Liver (tissue), 9 donors: ENCODE data around the gene DNAJC2. TPM values are rescaled to one million over a fixed set of nuclear protein-coding genes. Genes with fewer than 3 reads are reported as not detected.

Source experiments
- DNase-seq: peaks from one replicate; pipeline ENCODE4 v3.0.0-alpha.2; 2017; ENCODE audit warnings: low spot score
- H3K27ac ChIP-seq, 2 donors: one replicate each; pipeline ENCODE4 v1.7.0; 2013; ENCODE audit warnings: inconsistent platforms in 2 of 2, low read length in 2 of 2, control low read depth in 1 of 2, low read depth in 1 of 2, mild to moderate bottlenecking in 1 of 2
- H3K27me3 ChIP-seq, 4 donors: one replicate each; pipeline versions ENCODE4 v1.6.1 to v1.7.0; 2013; ENCODE audit warnings: low read length in 3 of 4, inconsistent platforms in 1 of 4, mild to moderate bottlenecking in 1 of 4, moderate library complexity in 1 of 4; ENCODE audit not compliant: control insufficient read depth in 4 of 4, insufficient read depth in 4 of 4
- H3K36me3 ChIP-seq, 4 donors: one replicate each; pipeline versions ENCODE4 v1.6.1 to v1.7.0; 2013; ENCODE audit warnings: low read length in 3 of 4, mild to moderate bottlenecking in 3 of 4, low read depth in 1 of 4, moderate library complexity in 1 of 4; ENCODE audit not compliant: control insufficient read depth in 4 of 4, insufficient read depth in 3 of 4
- H3K4me1 ChIP-seq, 4 donors: one replicate each; pipeline versions ENCODE4 v1.6.1 to v1.7.0; 2013; ENCODE audit warnings: low read length in 3 of 4, mild to moderate bottlenecking in 3 of 4, moderate library complexity in 1 of 4; ENCODE audit not compliant: control insufficient read depth in 4 of 4, insufficient read depth in 4 of 4
- H3K4me3 ChIP-seq, 3 donors: one replicate each; pipeline versions ENCODE4 v1.6.1 to v1.7.0; 2013; ENCODE audit warnings: low read length in 3 of 3, control low read depth in 1 of 3, low read depth in 1 of 3, mild to moderate bottlenecking in 1 of 3
- H3K9ac ChIP-seq, 2 donors: one replicate each; pipeline ENCODE4 v1.7.0; 2013; ENCODE audit warnings: low read length in 2 of 2, mild to moderate bottlenecking in 2 of 2, moderate library complexity in 2 of 2, control low read depth in 1 of 2, low read depth in 1 of 2
- H3K9me3 ChIP-seq, 4 donors: one replicate each; pipeline versions ENCODE4 v1.6.1 to v1.7.0; 2013; ENCODE audit warnings: low read length in 3 of 4; ENCODE audit not compliant: control insufficient read depth in 4 of 4
- ATF3 ChIP-seq: IDR thresholded peaks from 2 replicates; pipeline ENCODE4 v1.6.1; 2016; ENCODE audit warnings: antibody characterized with exemption
- EGR1 ChIP-seq, 2 donors: IDR thresholded peaks; 2 replicates each; pipeline ENCODE4 v1.6.1; 2016 to 2018; ENCODE audit warnings: antibody characterized with exemption in 2 of 2, low read depth in 2 of 2
- FOXA1 ChIP-seq: IDR thresholded peaks from 2 replicates; pipeline ENCODE4 v1.6.1; 2016; ENCODE audit warnings: antibody characterized with exemption
- FOXA2 ChIP-seq: IDR thresholded peaks from 2 replicates; pipeline ENCODE4 v1.6.1; 2016; ENCODE audit warnings: antibody characterized with exemption
- HNF4A ChIP-seq, 2 donors: conservative IDR thresholded peaks; 2 replicates each; pipeline ENCODE4 v1.6.1; 2016; ENCODE audit warnings: antibody characterized with exemption in 2 of 2, mild to moderate bottlenecking in 2 of 2
- HNF4G ChIP-seq: IDR thresholded peaks from 2 replicates; pipeline ENCODE4 v1.6.1; 2016; ENCODE audit warnings: antibody characterized with exemption
- JUND ChIP-seq, 2 donors: IDR thresholded peaks; 2 replicates each; pipeline ENCODE4 v1.6.1; 2016; ENCODE audit warnings: antibody characterized with exemption in 2 of 2
- MAX ChIP-seq: IDR thresholded peaks from 2 replicates; pipeline ENCODE4 v1.6.1; 2016; ENCODE audit warnings: antibody characterized with exemption
- NR2F2 ChIP-seq: IDR thresholded peaks from 2 replicates; pipeline ENCODE4 v1.6.1; 2016; ENCODE audit warnings: antibody characterized with exemption
- RAD21 ChIP-seq, 2 donors: IDR thresholded peaks; 2 replicates each; pipeline ENCODE4 v1.6.1; 2016; ENCODE audit warnings: antibody characterized with exemption in 2 of 2, mild to moderate bottlenecking in 2 of 2
- RXRA ChIP-seq, 2 donors: IDR thresholded peaks; 2 replicates each; pipeline ENCODE4 v1.6.1; 2017 to 2018; ENCODE audit warnings: antibody characterized with exemption in 2 of 2, mild to moderate bottlenecking in 1 of 2
- SP1 ChIP-seq: IDR thresholded peaks from 2 replicates; pipeline ENCODE4 v1.6.1; 2018; ENCODE audit warnings: antibody characterized with exemption, mild to moderate bottlenecking
- TAF1 ChIP-seq: conservative IDR thresholded peaks from 2 replicates; pipeline ENCODE4 v1.6.1; 2016; ENCODE audit warnings: antibody characterized with exemption, mild to moderate bottlenecking
- YY1 ChIP-seq: IDR thresholded peaks from 2 replicates; pipeline ENCODE4 v1.6.1; 2016; ENCODE audit warnings: antibody characterized with exemption, mild to moderate bottlenecking
- WGBS: extraction: QIAGEN DNeasy Blood & Tissue Kit; methylation state at CpG from one replicate; pipeline ENCODE4 v1.1.7; 2013; 5-methylcytosine and 5-hydroxymethylcytosine counted together
- polyA plus RNA-seq, 2 donors: library from polyadenylated mRNA; stranded (reverse) in 1 of 2; unstranded in 1 of 2; fragments of 200-250 nt in 1 of 2; fragments of >200 nt in 1 of 2; fragmentation: Nextera tagmentation in 1 of 2; extraction: Ambion mirVana in 1 of 2; gene quantifications; one replicate each; pipeline versions ENCODE4 v1.2.1 to v1.2.3, GENCODE V29; 2013 to 2015
- total RNA-seq, 2 donors: library from RNA; depleted of rRNA; stranded (reverse); fragments of >200 nt; gene quantifications; one replicate each; pipeline ENCODE4 v1.2.3, GENCODE V29; 2014
- TF ChIP-seq, protein P1 (sequence below): IDR thresholded peaks from 2 replicates; pipeline ENCODE4 v1.6.1; 2016; ENCODE audit warnings: antibody characterized with exemption, mild to moderate bottlenecking
- TF ChIP-seq, protein P2 (sequence below): IDR thresholded peaks from 2 replicates; pipeline ENCODE4 v1.6.1; 2016; ENCODE audit warnings: antibody characterized with exemption
- donor health status: healthy.
- donor health status: healthy.
- donor health status: healthy.
- donor health status: healthy.
- donor health status: healthy.

The DNAJC2 gene
- total and polyA plus RNA-seq, 4 donors: 7.5 to 19.6 (median 11.0) TPM

- no peak overlapping the region for H3K4me3 ChIP-seq
- no peak overlapping the region for H3K9ac ChIP-seq
- H3K4me1 ChIP-seq: no peaks in the 10 kb centered on the region
- TF ChIP-seq, protein P1, sequence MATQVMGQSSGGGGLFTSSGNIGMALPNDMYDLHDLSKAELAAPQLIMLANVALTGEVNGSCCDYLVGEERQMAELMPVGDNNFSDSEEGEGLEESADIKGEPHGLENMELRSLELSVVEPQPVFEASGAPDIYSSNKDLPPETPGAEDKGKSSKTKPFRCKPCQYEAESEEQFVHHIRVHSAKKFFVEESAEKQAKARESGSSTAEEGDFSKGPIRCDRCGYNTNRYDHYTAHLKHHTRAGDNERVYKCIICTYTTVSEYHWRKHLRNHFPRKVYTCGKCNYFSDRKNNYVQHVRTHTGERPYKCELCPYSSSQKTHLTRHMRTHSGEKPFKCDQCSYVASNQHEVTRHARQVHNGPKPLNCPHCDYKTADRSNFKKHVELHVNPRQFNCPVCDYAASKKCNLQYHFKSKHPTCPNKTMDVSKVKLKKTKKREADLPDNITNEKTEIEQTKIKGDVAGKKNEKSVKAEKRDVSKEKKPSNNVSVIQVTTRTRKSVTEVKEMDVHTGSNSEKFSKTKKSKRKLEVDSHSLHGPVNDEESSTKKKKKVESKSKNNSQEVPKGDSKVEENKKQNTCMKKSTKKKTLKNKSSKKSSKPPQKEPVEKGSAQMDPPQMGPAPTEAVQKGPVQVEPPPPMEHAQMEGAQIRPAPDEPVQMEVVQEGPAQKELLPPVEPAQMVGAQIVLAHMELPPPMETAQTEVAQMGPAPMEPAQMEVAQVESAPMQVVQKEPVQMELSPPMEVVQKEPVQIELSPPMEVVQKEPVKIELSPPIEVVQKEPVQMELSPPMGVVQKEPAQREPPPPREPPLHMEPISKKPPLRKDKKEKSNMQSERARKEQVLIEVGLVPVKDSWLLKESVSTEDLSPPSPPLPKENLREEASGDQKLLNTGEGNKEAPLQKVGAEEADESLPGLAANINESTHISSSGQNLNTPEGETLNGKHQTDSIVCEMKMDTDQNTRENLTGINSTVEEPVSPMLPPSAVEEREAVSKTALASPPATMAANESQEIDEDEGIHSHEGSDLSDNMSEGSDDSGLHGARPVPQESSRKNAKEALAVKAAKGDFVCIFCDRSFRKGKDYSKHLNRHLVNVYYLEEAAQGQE: no peak
- TF ChIP-seq HNF4G: no peak
- TF ChIP-seq HNF4A (conservative IDR thresholded peaks at IDR 0.05): no peak
- no peak for TF ChIP-seq FOXA1
- no peak for TF ChIP-seq NR2F2
- TF ChIP-seq RAD21 (IDR thresholded peaks at IDR 0.05): no peak
- TF ChIP-seq YY1: no peak
- no peak for TF ChIP-seq RXRA (IDR thresholded peaks at IDR 0.05)
- TF ChIP-seq MAX: no peak
- TF ChIP-seq EGR1 (IDR thresholded peaks at IDR 0.05; ENCODE audit: low read depth in 2 of 2): no peak
- no peak for TF ChIP-seq JUND (IDR thresholded peaks at IDR 0.05)
- no peak for TF ChIP-seq TAF1
- TF ChIP-seq SP1: no peak
- TF ChIP-seq ATF3: no peak
- H3K27me3 ChIP-seq: no peaks in the 10 kb centered on the region
- peaks cover 6 to 45% (median 42%) of the 10 kb centered on the region in 4 donors for H3K36me3 ChIP-seq
- 94% methylated on average over 8 of the region's 8 CpGs for WGBS
- no peaks in the 10 kb centered on the region for H3K9me3 ChIP-seq
- DNase-seq: no peak
- H3K27ac ChIP-seq: no peak overlapping the region
These were observed 18.8 kb downstream of the DNAJC2 start for GRCh38 chr7:103325744-103326143.

GRCh38 chr7:103317009-103317408 is 27.6 kb downstream of the DNAJC2 start:
- DNase-seq: no peak
- no peak overlapping the region for H3K4me3 ChIP-seq
- peaks cover 16 to 76% (median 69%) of the 10 kb centered on the region in 4 donors for H3K36me3 ChIP-seq
- peaks cover 0 to 1% (median 0%) of the 10 kb centered on the region in 4 donors for H3K4me1 ChIP-seq
- no peak overlapping the region for H3K27ac ChIP-seq
- H3K27me3 ChIP-seq: no peaks in the 10 kb centered on the region
- no peaks in the 10 kb centered on the region for H3K9me3 ChIP-seq
- TF ChIP-seq RXRA (IDR thresholded peaks at IDR 0.05) (no peak), FOXA1 (no peak), FOXA2 (no peak), JUND (IDR thresholded peaks at IDR 0.05) (no peak), TAF1 (no peak), HNF4A (conservative IDR thresholded peaks at IDR 0.05) (no peak)
- TF ChIP-seq, protein P2, sequence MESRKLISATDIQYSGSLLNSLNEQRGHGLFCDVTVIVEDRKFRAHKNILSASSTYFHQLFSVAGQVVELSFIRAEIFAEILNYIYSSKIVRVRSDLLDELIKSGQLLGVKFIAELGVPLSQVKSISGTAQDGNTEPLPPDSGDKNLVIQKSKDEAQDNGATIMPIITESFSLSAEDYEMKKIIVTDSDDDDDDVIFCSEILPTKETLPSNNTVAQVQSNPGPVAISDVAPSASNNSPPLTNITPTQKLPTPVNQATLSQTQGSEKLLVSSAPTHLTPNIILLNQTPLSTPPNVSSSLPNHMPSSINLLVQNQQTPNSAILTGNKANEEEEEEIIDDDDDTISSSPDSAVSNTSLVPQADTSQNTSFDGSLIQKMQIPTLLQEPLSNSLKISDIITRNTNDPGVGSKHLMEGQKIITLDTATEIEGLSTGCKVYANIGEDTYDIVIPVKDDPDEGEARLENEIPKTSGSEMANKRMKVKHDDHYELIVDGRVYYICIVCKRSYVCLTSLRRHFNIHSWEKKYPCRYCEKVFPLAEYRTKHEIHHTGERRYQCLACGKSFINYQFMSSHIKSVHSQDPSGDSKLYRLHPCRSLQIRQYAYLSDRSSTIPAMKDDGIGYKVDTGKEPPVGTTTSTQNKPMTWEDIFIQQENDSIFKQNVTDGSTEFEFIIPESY: no peak
- no peak overlapping the region for H3K9ac ChIP-seq
